Psoas muscle (tissue), 8 donors: ENCODE results near the gene CEP57. TPM values are rescaled to one million over a fixed set of nuclear protein-coding genes. Genes with fewer than 3 reads are reported as not detected.

ENCODE experiments used
- ATAC-seq, 4 donors: fragments of 200-7000 bp; cut with Tn5 transposase; one replicate each; pipeline ENCODE4 v1.9.1; 2020; ENCODE audit warnings: moderate library complexity in 3 of 4, mild to moderate bottlenecking in 2 of 4
- DNase-seq, 2 donors: peaks; one replicate each; pipeline ENCODE4 v3.0.0-alpha.2; 2020
- H3K27ac ChIP-seq: fragments of 200-600 bp; one replicate; pipeline ENCODE4 v1.8.0; 2022
- H3K27me3 ChIP-seq, 3 donors: fragments of 200-600 bp in 1 of 3; one replicate each; pipeline versions ENCODE4 v1.6.1 to v1.8.0; 2013 to 2022; ENCODE audit warnings: low read length in 2 of 3, mild to moderate bottlenecking in 2 of 3, moderate library complexity in 1 of 3; ENCODE audit not compliant: insufficient read depth in 3 of 3
- H3K36me3 ChIP-seq, 2 donors: fragments of 200-600 bp in 1 of 2; one replicate each; pipeline versions ENCODE4 v1.6.1 to v1.8.0; 2013 to 2022; ENCODE audit warnings: low read depth in 1 of 2, mild to moderate bottlenecking in 1 of 2, moderate library complexity in 1 of 2; ENCODE audit not compliant: insufficient read depth in 1 of 2
- H3K4me1 ChIP-seq: fragments of 200-600 bp; one replicate; pipeline ENCODE4 v1.8.0; 2022
- H3K4me3 ChIP-seq: fragments of 200-600 bp; one replicate; pipeline ENCODE4 v1.8.0; 2022; ENCODE audit warnings: mild to moderate bottlenecking
- H3K9me3 ChIP-seq: fragments of 200-600 bp; one replicate; pipeline ENCODE4 v1.8.0; 2022
- CTCF ChIP-seq: fragments of 200-600 bp; IDR thresholded peaks from one replicate; pipeline ENCODE4 v1.8.0; 2022; ENCODE audit warnings: antibody characterized with exemption
- WGBS, 3 donors: extraction: QIAGEN DNeasy Blood & Tissue Kit; methylation state at CpG; one replicate each; pipeline versions ENCODE4 v1.1.6 to v1.1.7; 2013; 5-methylcytosine and 5-hydroxymethylcytosine counted together
- intact Hi-C, 2 donors: fragments of 100-400 bp; cut with DNase I; formaldehyde crosslinking; loops; one replicate each; pipeline versions ENCODE4 v1.11.0 to v1.14.2; 2022
- long read RNA-seq, 2 donors: library from polyadenylated mRNA; unstranded; transcript quantifications; one replicate each; pipeline ENCODE4 v2.0.0, GENCODE V29; 2021
- polyA plus RNA-seq, 3 donors: library from polyadenylated mRNA; stranded (reverse); fragments of 200-250 nt; gene quantifications; one replicate each; pipeline ENCODE4 v1.2.3, GENCODE V29; 2013
- total RNA-seq, 4 donors: library from RNA; stranded (reverse); fragmentation: NEBNext Ultra II Directional in 2 of 4; extraction: Animal tissue kit (Norgen Biotek cat#: 25700) in 2 of 4; gene quantifications; one replicate each; pipeline versions ENCODE4 v1.2.1 to v1.2.4, GENCODE V29; 2021 to 2023
- donor health status: healthy with polysubstance abuse.
- donor health status: DM: no; HTN: no; CAD: no; lungs with moderate emphysema.
- donor health status: Bipolar disorder and iron deficiency.
- donor health status: healthy.
- donor health status: DM: yes; HTN: yes; CAD: no.
- donor health status: DM: no; HTN: no; CAD: no.
- donor health status: DM: no; HTN: no; CAD: no.
- donor health status: DM: yes; HTN: yes; CAD: no.

CEP57 gene
- 10 to 100 TPM; 13.6 to 27.1 (median 15.7) TPM for total RNA-seq
- 10 to 100 TPM in 1 of 3 donors, 1 to 10 TPM in 2; 7.7 to 15.8 (median 7.9) TPM for polyA plus RNA-seq
- long read RNA-seq, donor 1, transcript CEP57-210 (7 exons, 2,084 nt), result major isoform, 5 of 10 reads
- long read RNA-seq, donor 1, partial matches to known transcripts, result 0 of 10 reads
- long read RNA-seq, donor 1, other reads (novel, unspliced or antisense), result 1 of 10 reads
- long read RNA-seq, donor 2, transcript CEP57-210 (7 exons, 2,084 nt), result major isoform, 6 of 22 reads
- long read RNA-seq, donor 2, partial matches to known transcripts, result 6 of 22 reads
- long read RNA-seq, donor 2, other reads (novel, unspliced or antisense), result 6 of 22 reads

- intact Hi-C loops, result loop anchor here in 1 of 2 donors (5.0 kb wide), 1 partner anchor 818 kb away; the partner anchor contains the start of genes CWC15 and KDM4D
- peak within 1 kb of the TSS; percentile 91 for H3K27ac ChIP-seq
- peaks cover 20% of the 10 kb centered on the region for H3K4me1 ChIP-seq
- no peaks in the 10 kb centered on the region for H3K9me3 ChIP-seq
- DNase-seq (peak; percentile 91 to 94), ATAC-seq (peak; percentile 87 to 94 (median 90))
- no peaks in the 10 kb centered on the region for H3K27me3 ChIP-seq
- peaks cover 0 to 29% of the 10 kb centered on the region in 2 donors for H3K36me3 ChIP-seq
- TF ChIP-seq CTCF, result no peak
- H3K4me3 ChIP-seq, result peak within 1 kb of the TSS; percentile 73
- 0 to 1% (median 0%) methylated on average over 48 to 55 of the region's 55 CpGs for WGBS, 3 donors
Measured at GRCh38 chr11:95790123-95790932, at the start of gene CEP57. CEP57 (plus strand) TSS chr11:95790498; CDS start chr11:95790699, 201 bp downstream.

DNA sequence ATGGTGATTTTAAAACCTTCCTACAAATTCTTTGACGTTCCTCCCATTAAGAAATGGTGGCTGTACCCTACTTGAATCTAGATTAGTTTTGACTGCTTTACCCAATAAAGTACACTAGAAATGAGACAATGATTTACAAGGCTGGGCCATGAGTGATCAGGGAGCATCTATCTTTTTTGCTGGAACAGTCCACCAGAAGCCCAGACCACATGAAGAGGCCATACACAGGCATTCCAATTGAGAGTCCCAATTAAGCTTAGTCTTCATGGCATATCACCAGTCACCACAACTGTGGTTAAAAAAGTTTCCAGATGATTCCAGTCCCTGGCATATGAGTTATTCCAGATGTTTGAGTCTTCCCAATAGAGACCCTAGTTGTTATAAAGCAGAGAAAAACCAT lies 40.2 kb upstream of the CEP57 start:
- H3K9me3 ChIP-seq, result no peaks in the 10 kb centered on the region
- DNase-seq, result no peak
- no peaks in the 10 kb centered on the region for H3K27me3 ChIP-seq
- no peak for TF ChIP-seq CTCF
- intact Hi-C loops, result no loop called here
- 66 to 73% (median 69%) methylated on average over 1 of the region's 1 CpG for WGBS, 3 donors
- H3K4me1 ChIP-seq, result no peaks in the 10 kb centered on the region
- ATAC-seq, result no peak
- H3K36me3 ChIP-seq, result no peaks in the 10 kb centered on the region
- H3K27ac ChIP-seq, result no peak overlapping the region
- H3K4me3 ChIP-seq, result no peak overlapping the region

GRCh38 chr11:95751515-95751914 lies 38.8 kb upstream of the CEP57 start:
- intact Hi-C loops, result no loop called here
- 73 to 86% (median 84%) methylated on average over 1 of the region's 1 CpG for WGBS, 3 donors

DNA sequence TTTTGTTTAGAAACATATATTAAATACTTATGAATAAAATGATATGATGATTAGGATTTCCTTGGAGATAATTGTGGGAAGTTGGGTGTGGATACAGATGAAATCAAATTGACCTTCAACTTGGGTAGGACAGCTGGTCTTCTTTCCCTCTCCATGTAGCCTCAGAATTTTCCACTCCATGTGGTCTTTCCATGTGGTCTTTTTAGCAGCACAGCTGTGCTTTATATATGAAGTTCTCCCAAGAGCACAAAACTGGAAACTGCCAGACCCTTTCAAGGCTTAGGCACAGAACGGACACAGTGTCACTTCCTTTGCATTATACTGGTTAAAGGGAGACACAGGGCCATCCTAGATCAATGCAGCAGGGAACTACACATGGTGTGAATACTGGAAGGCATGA lies 29.4 kb upstream of the CEP57 start:
- 47 to 69% (median 58%) methylated on average over 1 of the region's 1 CpG for WGBS, 3 donors
- no peaks in the 10 kb centered on the region for H3K4me1 ChIP-seq

More at GRCh38 chr11:95751515-95751914, 38.8 kb upstream of the CEP57 start:
- ATAC-seq (no peak), DNase-seq (no peak)
- Histone ChIP-seq H3K9me3 (no peaks in the 10 kb centered on the region), H3K4me1 (no peaks in the 10 kb centered on the region), H3K36me3 (no peaks in the 10 kb centered on the region), H3K27me3 (no peaks in the 10 kb centered on the region), H3K4me3 (no peak overlapping the region), H3K27ac (no peak overlapping the region)
- no peak for TF ChIP-seq CTCF

More for the DNA sequence above, 29.4 kb upstream of the CEP57 start:
- no peak overlapping the region for H3K27ac ChIP-seq
- intact Hi-C loops, result loop anchor here (5.0 to 10.0 kb wide), 2 partner anchors 609 to 696 kb away; partner anchors contain the start of gene SRSF8 (in 1 of the 2)
- H3K9me3 ChIP-seq, result no peaks in the 10 kb centered on the region
- H3K27me3 ChIP-seq, result peaks cover 0 to 2% (median 0%) of the 10 kb centered on the region in 3 donors
- DNase-seq (no peak), ATAC-seq (no peak)
- H3K36me3 ChIP-seq, result no peaks in the 10 kb centered on the region
- no peak for TF ChIP-seq CTCF
- H3K4me3 ChIP-seq, result no peak overlapping the region
